NCI-H446 (cell line): ENCODE measurements around the gene DDX17.

Source experiments
- DNase-seq, 2 experiments: peaks; one replicate each; lab custom pipeline; 2025; lab: John Stamatoyannopoulos, UW

DDX17 gene

GRCh38 chr22:38465673-38466490 is 40.2 kb downstream of the DDX17 start:
- no peak for DNase-seq

DNA sequence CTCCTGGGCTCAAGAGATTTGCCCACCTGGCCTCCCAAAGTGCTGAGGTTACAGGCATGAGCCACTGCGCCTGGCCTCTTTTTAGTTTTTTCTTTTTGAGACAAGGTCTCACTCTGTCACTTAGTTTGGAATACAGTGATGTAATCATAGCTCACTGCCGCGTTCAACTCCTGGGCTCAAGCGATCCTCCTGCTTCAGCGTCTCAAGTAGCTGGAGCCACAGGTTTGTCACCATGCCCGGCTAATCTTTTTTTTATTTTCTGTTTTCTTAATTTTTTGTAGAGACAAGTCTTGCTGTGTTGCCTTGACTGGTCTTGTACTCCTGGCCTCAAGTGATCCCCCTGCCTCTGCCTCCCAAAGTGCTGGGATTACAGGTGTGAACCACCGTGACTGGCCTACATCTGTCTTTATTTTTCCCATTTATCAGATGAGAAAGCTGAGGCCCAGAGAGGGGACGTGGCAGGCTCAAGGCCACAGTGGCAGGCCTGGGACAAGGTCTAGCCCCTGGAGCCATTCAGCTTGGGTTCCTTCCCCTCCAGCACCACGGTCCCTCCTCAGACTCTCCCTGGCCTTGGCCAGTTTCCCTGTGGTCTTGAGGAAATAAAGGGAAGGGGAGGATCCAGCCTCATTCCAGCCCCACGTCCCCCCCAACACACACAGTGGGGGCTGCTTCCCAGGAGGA is 41.0 kb downstream of the DDX17 start:
- no peak for DNase-seq

GRCh38 chr22:38462960-38463784 is 42.9 kb downstream of the DDX17 start:
- no peak for DNase-seq

DNA sequence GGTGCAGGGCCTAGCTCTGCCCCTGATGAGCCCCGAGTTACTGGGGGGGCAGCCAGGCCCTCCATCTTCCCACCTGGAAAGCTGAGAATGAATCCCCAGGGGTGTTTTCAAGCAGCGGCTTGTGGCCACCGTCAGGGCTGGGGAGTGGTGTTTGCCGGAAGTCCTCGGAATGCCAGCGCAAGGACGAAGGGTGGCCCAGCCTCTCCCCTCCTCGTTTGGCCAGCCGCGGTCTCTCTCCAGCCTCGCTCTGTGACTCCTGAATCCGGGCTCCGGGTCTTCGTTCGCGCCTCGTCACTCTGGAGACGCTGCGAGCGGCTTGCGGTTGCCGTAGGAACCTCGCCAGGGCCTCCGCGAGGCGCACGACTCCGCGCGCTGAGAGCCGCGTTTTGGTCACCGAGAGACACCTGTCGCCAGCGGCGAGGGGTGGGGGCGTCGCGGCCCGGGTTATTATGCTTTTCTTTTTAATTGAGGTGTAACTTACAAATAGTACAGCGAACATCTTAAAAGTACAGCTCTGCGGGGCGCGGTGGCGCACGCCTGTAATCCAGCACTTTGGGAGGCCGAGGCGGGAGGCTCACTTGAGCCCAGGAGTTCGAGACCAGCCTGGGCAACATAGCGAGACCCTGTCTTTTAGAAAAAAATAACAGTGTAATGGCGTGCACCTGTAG is 44.6 kb downstream of the DDX17 start:
- peak; percentile 65 to 88 for DNase-seq

DNA sequence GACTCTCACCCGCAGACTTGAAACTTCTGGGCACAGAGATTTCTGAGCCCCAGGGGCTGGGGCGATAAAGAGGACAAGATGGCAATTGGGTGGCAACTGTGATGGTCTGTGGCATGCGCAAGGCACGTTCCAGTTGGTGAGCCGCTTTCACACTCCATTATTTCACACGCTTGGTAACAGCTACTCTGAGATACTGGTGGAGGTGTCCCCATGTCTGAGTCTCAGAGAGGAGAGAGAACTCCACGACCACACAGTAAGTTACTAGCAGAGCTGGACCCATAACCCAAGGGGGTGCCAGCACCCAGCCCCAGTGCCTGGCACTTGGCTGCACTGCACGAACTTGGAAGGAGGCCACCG is 45.1 kb downstream of the DDX17 start:
- DNase-seq: no peak

DNA sequence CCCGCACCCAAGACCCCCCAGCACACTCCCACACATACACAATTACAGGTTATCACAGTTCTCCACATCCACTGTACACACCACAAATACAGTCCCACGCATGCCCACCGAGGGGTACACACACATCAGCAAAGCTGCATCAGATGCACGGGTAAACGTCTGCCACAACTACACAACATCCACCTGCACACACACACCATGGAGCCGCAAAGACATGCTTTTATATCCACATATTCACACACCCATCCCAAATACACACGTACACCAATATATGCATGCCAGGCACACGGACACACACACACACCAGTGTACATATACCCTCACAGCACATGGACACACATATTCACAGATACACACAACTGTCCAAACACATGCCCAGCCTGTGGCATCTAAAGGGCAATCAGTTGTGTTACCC is 45.7 kb downstream of the DDX17 start:
- no peak for DNase-seq

DNA sequence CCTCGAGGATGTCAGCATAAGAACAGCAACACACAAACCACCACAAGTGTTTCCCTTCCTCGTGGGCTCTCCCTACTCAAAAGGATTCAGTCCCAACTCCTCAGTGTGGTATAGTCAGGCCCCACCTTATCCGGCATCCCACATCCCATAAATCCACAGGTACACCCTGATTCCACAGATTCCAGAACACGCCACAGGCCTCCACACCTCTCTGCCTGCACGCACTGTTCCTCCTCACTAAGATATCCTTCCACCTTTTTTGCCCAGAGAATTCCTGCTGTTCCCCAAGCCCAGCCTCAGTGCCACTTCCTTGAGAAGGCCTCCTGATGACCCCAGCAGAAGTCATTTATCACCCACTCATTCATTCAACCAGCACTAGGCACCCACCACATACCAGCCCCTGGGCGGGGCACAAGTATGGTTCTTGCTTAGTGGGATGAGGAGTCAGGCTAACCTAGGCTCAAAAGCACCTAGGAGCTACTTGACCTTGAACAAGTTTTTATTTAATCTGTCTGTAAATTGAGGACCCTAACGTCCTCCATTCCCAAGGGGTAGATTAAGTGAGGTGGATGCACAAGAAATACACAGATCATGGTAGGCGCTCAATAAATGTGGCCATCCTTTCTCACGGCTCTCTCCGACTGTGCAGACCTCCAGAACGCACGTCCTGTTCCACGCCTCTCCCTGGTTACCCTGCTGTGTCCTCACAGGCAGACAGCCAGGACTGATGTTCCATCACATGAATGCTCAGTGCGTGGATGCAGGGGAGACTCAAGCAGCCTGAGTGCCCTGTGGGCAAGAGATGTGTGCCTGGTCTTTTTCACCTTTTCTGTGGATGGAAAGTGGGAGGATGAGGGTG is 49.0 kb downstream of the DDX17 start:
- DNase-seq: no peak

DNA sequence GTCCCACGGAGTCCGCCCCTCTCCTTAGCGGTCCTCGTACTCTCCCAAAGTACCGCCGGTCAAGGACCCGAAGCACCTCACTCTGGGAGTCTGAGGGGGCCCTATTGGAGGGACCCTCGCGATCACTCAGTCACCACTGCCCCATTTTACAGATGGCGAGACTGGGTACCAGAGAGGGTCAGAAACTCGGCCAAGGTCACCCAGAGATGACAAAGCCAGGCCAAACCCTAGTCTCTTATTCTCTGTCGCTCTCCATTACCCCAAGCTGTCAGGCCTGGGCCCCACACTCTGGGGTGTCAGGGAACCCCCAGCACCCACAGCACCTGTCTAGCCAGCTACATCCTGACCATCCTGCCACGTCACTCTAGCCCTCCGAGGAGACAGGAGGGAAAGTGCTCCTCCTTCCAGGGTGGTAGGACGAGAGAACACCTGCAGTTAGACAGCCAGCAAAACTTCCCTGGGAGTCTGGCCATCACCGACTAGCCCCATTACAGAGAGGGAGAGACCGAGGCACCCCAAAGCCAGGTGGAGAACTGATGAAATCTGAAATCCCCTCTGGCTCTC is 49.8 kb downstream of the DDX17 start:
- no peak for DNase-seq

DNA sequence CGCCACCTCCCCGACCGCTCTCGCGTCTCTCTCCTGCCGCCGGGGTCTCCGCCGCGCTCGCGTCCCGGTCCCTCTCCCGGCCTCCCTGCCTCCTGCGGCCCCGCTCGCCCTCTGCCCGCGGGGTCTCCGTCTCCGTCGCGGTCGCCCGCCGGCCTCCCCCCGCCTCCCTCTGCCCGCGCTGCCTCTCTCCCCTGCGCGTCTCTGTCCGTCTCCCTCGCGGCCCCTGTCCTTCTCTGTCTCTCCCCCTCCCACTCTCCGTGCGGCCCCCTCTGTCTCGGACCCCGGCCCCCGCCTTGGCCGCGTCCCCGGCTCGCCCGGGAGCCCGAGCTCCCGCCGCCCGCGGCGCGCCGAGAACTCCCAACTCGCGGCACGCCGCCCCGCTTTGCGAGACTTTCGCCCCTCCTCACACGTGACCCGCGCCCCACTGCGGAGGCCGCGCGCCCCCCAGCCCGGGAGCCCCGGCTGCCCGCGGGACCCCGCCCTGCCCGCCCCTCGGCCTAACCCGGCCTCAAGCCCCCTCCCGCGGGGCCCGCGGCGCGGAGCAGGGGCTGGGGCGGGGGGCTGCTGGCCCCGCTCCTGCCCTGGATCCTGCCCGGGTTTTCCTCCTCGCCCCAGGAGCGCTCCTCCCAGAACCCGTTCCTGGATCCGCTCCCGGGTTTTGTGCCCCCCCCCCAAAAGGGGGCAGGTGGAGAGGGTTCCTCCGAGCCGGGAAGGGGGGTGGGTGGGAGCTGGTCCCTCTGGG is 50.4 kb downstream of the DDX17 start:
- DNase-seq: peak; percentile 23 to 73

GRCh38 chr22:38455076-38455529 is 51.0 kb downstream of the DDX17 start, which contains the start of gene KCNJ4:
TSS of gene KCNJ4 (minus strand) at chr22:38455199. CDS start at chr22:38428132, 27,067 bp downstream.
- DNase-seq: no peak

GRCh38 chr22:38454353-38455075 is 51.6 kb downstream of the DDX17 start:
- DNase-seq: no peak

GRCh38 chr22:38453996-38454352 is 52.1 kb downstream of the DDX17 start:
- DNase-seq: no peak

DNA sequence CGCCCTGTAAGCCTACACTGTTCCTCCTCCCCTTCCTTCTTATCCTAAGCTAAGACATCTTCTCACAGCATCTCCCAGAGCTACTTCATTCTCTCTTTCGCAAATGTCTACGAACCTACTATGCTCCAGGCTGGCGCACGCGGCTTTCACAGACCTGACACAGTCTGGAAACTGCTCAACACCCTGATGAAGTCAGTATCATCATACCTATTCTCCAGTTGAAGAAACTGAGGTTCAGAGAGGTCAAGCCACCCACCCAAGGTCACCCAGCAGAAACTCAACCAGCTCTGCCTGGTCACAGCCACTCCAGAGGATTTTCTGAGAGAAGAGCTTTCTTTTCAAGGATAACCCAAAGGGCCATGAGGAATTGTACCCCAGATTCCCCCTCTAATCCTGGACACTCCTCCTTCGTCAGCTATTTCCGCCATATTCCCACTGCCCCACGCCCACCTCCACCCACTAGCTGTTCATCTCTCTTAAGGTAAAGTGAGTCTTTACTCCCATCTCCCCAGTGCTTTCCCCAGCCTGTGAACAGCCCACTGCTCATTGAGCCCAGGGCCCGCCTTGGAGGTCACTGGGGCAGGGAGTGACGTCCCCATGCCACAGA is 52.9 kb downstream of the DDX17 start:
- no peak for DNase-seq

- peak; percentile 92 to 93 for DNase-seq
These were observed 53.6 kb downstream of the DDX17 start for GRCh38 chr22:38452373-38453065.

DNA sequence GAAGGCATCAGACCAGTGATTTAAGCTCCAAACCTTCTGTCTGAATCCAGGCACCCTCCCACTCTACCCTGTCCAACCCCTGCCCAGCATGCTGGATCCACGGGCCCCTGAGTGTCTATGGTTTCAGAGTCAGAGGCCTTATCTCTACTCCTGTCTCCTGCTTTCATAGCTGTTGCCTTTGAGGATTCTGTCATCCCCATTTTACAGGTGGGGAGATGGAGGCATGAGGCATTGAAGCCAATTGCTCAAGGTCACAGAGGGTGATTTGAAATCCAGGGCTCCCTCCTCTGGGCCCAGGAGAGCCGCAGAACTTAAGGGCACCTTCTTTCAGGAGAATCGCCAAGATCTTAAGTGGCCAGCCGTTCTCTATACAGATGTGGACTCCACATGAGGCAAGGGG is 54.2 kb downstream of the DDX17 start:
- no peak for DNase-seq

- DNase-seq: peak in 1 of 2 experiments; percentile 27
These were observed 54.7 kb downstream of the DDX17 start for GRCh38 chr22:38451404-38451803.

DNA sequence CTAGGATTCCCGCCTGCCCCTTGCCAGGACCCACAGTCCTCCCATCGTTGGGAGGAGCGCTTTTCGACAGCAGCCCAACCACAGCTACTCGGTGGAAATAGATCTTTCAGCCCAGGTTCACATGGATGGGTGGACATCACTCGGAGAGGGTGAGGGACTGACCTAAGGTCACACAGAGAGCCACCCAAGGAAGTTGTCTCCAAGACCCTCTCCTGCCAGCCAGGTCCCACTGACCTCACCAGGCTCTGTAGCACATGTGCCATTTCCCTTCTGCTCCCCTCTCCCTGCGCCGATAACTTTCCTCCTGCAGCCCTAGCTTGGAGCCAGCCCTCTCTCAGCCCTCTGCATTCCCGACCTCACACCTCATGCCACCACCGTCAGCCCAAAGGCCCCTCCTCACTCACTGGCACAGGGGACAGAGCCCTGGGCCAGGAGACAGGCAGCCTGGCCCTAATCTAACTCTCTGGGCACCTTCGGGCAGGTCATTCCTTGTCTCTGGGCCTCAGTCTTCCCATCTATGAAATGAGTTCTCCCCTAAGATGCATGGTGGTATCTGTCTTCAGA is 55.8 kb downstream of the DDX17 start:
- DNase-seq: no peak

GRCh38 chr22:38449776-38450175 is 56.3 kb downstream of the DDX17 start:
- DNase-seq: no peak
